Measurements from ENCODE around the gene AZI2. TPM values are rescaled to one million over a fixed set of nuclear protein-coding genes. Genes with fewer than 3 reads are reported as not detected.

AZI2 gene
- total and polyA plus RNA-seq, 10 donors = 17.9 to 60.3 (median 48.9) TPM

DNA sequence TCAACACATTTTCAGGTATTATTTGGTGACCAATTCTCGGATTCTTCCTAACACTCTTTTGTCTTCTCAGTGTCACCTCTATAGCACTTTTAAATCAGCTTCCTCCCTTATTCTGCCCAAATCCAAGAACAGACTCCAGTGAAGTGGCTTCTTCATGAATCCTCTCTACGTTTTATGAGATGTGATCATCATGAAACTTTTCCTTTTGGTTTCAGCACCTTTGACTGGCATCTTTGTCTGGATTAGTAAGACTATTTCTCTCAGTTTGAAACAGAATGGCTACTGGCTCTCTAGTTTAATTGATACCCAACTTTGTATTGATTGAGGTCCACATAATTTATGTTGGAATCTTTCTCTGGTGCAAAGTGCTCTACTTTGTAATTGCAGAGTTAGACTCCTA is 61.6 kb downstream of the AZI2 start:
- Histone ChIP-seq H3K4me1 (peaks cover 0 to 22% (median 9%) of the 10 kb centered on the region in 6 donors), H3K4me3 (no peak overlapping the region), H3K27me3 (replicated peaks in 1 of 7) (no peaks in the 10 kb centered on the region), H3K9me3 (peaks cover 0 to 8% (median 2%) of the 10 kb centered on the region in 8 donors), H3K27ac (peak overlapping the region in 4 of 8 donors; percentile 12 to 37 (median 31)), H3K36me3 (peaks cover 0 to 10% (median 2%) of the 10 kb centered on the region in 6 donors)
- WGBS, 5 donors = 71 to 90% (median 78%) methylated on average over 2 of the region's 2 CpGs
- no peak for TF ChIP-seq POLR2AphosphoS5 (IDR thresholded peaks at IDR 0.05)
- TF ChIP-seq POLR2A (IDR thresholded peaks at IDR 0.05) = no peak
- intact Hi-C loops (cut with DNase I; ENCODE audit: low total_unique reads) = no loop called here
- no peak for DNase-seq

GRCh38 chr3:28286595-28286994 is 62.0 kb downstream of the AZI2 start:
- Histone ChIP-seq H3K4me1 (peaks cover 0 to 22% (median 9%) of the 10 kb centered on the region in 6 donors), H3K36me3 (peaks cover 0 to 10% (median 2%) of the 10 kb centered on the region in 6 donors), H3K27me3 (replicated peaks in 1 of 7) (no peaks in the 10 kb centered on the region), H3K9me3 (peaks cover 0 to 8% (median 2%) of the 10 kb centered on the region in 8 donors), H3K4me3 (no peak overlapping the region), H3K27ac (peak overlapping the region in 4 of 8 donors; percentile 12 to 37 (median 31))
- TF ChIP-seq CTCF (IDR thresholded peaks at IDR 0.05 in 8 of 11, conservative IDR thresholded peaks at IDR 0.05 in 3 of 11) (peak in 10 of 11 experiments; percentile 23 to 62 (median 51)), POLR2A (IDR thresholded peaks at IDR 0.05) (no peak), POLR2AphosphoS5 (IDR thresholded peaks at IDR 0.05) (no peak)
- intact Hi-C loops (cut with DNase I; ENCODE audit: low total_unique reads) = no loop called here
- no peak for DNase-seq

DNA sequence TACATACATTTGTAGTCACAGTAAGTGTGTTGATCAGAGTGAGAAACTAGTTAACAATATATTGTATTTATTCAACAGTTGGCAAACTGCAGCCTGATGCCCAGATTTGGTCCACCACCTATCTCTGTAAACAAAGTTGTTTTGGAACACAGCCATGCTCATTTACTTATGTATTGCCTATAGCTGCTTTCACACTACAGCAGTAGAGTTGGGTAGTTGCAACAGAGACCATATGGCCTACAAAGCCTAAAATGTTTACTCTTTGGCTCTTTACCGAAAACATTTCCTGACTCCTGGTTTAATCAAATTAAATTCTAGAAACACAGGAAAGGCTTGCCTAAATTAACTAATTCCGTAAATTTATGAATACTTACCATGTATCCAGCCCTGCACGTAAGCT is 67.8 kb downstream of the AZI2 start:
- 94 to 98% (median 96%) methylated on average over 3 of the region's 3 CpGs for WGBS, 5 donors
- peaks cover 0 to 14% (median 0%) of the 10 kb centered on the region in 6 donors for H3K4me1 ChIP-seq
- H3K9me3 ChIP-seq = no peaks in the 10 kb centered on the region
- no peak for DNase-seq
- peaks cover 0 to 4% (median 0%) of the 10 kb centered on the region in 6 donors for H3K36me3 ChIP-seq
- H3K27ac ChIP-seq = no peak overlapping the region
- no peaks in the 10 kb centered on the region for H3K27me3 ChIP-seq (replicated peaks in 1 of 7)
- H3K4me3 ChIP-seq = no peak overlapping the region
- intact Hi-C loops (cut with DNase I; ENCODE audit: low total_unique reads) = no loop called here
- TF ChIP-seq POLR2AphosphoS5 (IDR thresholded peaks at IDR 0.05) (no peak), POLR2A (IDR thresholded peaks at IDR 0.05) (no peak), CTCF (IDR thresholded peaks at IDR 0.05 in 8 of 11, conservative IDR thresholded peaks at IDR 0.05 in 3 of 11) (no peak)

GRCh38 chr3:28279770-28280169 is 68.9 kb downstream of the AZI2 start:
- WGBS, 5 donors = 63 to 77% (median 74%) methylated on average over 4 of the region's 4 CpGs
- Histone ChIP-seq H3K9me3 (peaks cover 0 to 3% (median under 1%) of the 10 kb centered on the region in 8 donors), H3K4me1 (peaks cover 0 to 7% (median 0%) of the 10 kb centered on the region in 6 donors), H3K4me3 (no peak overlapping the region), H3K27me3 (replicated peaks in 1 of 7) (no peaks in the 10 kb centered on the region), H3K36me3 (peaks cover 0 to 13% (median 0%) of the 10 kb centered on the region in 6 donors), H3K27ac (no peak overlapping the region)
- TF ChIP-seq POLR2AphosphoS5 (IDR thresholded peaks at IDR 0.05) (no peak), POLR2A (IDR thresholded peaks at IDR 0.05) (no peak), CTCF (IDR thresholded peaks at IDR 0.05 in 8 of 11, conservative IDR thresholded peaks at IDR 0.05 in 3 of 11) (no peak)
- intact Hi-C loops (cut with DNase I; ENCODE audit: low total_unique reads) = no loop called here
- no peak for DNase-seq

Measured in spleen (tissue), 11 donors.